Measurements from ENCODE around the gene MRGPRF. TPM values are rescaled to one million over a fixed set of nuclear protein-coding genes. Genes with fewer than 3 reads are reported as not detected.

The MRGPRF gene
- polyA plus RNA-seq, 10 donors = 13.0 to 29.6 (median 19.2) TPM

GRCh38 chr11:68966894-68967780, 45.9 kb downstream of the MRGPRF start:
- no peak for DNase-seq

GRCh38 chr11:68965901-68966853, 46.9 kb downstream of the MRGPRF start:
- peak; percentile 50 to 91 (median 88) for DNase-seq

- DNase-seq = no peak
These were observed 49.3 kb downstream of the MRGPRF start for GRCh38 chr11:68963779-68964178.

- DNase-seq = no peak
These were observed 50.4 kb downstream of the MRGPRF start for GRCh38 chr11:68962527-68963250.

- DNase-seq = no peak
These were observed 51.8 kb downstream of the MRGPRF start for GRCh38 chr11:68961245-68961644.

GRCh38 chr11:68960294-68961071, 52.6 kb downstream of the MRGPRF start:
- DNase-seq = no peak

GRCh38 chr11:68959465-68960293, 53.4 kb downstream of the MRGPRF start:
- DNase-seq = no peak

GRCh38 chr11:68958211-68958610, 54.8 kb downstream of the MRGPRF start:
- DNase-seq = no peak

GRCh38 chr11:68956547-68957254, 56.3 kb downstream of the MRGPRF start:
- DNase-seq = no peak

GRCh38 chr11:68956142-68956541, 56.9 kb downstream of the MRGPRF start:
- DNase-seq = no peak

GRCh38 chr11:68955607-68955958, 57.5 kb downstream of the MRGPRF start:
- no peak for DNase-seq

GRCh38 chr11:68954836-68955606, 58.0 kb downstream of the MRGPRF start:
- DNase-seq = peak in 1 of 3 donors; percentile 86

Other genes with a start within 250 kb of the MRGPRF start
- 10 to 100 TPM; 10.1 to 13.7 (median 11.8) TPM for gene CPT1A, start 171.3 kb downstream of the MRGPRF start, polyA plus RNA-seq (ENCODE audit: insufficient read length in 10 of 10)
- gene MRPL21, start 109.4 kb downstream of the MRGPRF start, polyA plus RNA-seq (ENCODE audit: insufficient read length in 10 of 10) = 10 to 100 TPM; 36.1 to 57.3 (median 47.5) TPM
- gene IGHMBP2, start 109.4 kb downstream of the MRGPRF start, polyA plus RNA-seq (ENCODE audit: insufficient read length in 10 of 10) = 10 to 100 TPM; 10.5 to 18.1 (median 11.8) TPM
- gene MRGPRD, start 32.3 kb downstream of the MRGPRF start, polyA plus RNA-seq (ENCODE audit: insufficient read length in 10 of 10) = under 1 TPM in 2 of 10 donors, not detected in 8; 0.21 to 0.25 TPM
- 10 to 100 TPM in 1 of 10 donors, 1 to 10 TPM in 9; 5.8 to 10.4 (median 7.7) TPM for gene TPCN2, start 35.7 kb upstream of the MRGPRF start, polyA plus RNA-seq (ENCODE audit: insufficient read length in 10 of 10)
- 1 to 10 TPM in 1 of 10 donors, under 1 TPM in 9; 0.13 to 1.3 (median 0.29) TPM for gene SMIM38, start 142.7 kb upstream of the MRGPRF start, polyA plus RNA-seq (ENCODE audit: insufficient read length in 10 of 10)

Data from muscle of back (tissue), 11 donors.